ENCODE results near the gene PLAAT5.

PLAAT5 gene

DNA sequence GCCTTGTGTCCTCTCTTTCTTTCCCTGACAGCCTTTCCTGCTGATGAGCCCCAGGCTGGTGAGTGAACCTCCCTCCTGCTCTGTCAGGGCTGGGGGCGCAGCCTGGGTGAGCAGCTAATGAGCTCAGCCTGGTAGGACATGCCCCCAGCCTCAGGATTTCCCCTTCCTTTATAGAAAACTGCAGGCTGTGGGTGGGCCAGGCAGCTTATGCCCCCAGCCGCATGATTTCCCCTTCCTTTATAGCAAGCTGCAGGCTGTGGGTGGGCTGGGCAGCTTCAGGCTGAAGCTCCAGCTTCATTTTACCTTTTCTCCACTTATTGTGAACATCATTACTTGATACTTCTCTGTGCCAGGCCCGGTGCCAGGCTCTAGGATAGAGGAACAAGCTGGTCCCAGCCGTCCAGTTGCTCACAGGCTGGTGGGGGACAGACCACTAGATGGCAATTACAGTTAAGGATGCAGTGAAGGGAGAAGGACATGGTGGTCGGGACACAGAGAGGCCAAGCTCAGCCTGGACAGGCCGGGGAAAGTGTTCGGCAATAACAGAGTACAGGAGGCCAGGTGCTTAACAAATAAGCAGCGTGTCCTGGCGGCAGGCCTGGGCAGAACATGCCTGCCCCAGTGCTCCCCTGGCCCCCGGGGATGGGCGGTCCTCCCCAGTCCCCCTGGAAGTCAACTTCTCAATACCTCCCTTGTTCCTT, 20.2 kb upstream of the PLAAT5 start:
- no peak for DNase-seq

DNA sequence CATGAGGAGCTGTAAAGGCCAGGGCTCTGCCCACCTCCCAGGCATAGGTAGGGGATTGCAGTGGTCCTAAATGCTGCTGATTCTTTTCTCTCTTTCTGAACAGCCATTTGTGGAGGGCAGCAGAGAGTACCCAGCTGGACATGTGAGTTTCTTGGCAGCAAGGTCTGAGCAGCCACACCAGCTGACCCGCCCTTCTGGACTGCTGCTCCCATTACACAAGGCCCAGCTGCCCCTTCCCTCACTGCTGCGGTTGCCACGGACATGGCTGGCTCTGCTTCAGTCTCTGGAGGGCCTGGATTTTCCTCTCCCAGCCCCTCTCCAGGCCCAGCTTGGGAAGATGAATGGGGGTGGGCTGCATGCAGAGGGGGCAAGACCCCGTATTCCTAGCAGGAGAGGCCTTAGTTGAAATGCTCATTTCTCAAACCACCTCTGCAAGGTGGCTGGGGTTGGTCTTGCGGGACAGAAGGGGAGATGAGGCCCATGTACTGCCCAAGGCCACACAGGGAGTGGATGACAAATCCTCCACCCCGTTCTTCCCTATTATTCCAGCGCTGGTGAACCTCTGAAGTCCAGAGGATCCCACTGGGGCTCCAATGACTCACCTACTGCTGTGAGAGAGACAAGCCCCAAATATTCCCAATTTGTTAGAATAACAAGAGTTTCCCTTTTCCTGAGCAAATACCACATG, 19.5 kb upstream of the PLAAT5 start:
- no peak for DNase-seq

DNA sequence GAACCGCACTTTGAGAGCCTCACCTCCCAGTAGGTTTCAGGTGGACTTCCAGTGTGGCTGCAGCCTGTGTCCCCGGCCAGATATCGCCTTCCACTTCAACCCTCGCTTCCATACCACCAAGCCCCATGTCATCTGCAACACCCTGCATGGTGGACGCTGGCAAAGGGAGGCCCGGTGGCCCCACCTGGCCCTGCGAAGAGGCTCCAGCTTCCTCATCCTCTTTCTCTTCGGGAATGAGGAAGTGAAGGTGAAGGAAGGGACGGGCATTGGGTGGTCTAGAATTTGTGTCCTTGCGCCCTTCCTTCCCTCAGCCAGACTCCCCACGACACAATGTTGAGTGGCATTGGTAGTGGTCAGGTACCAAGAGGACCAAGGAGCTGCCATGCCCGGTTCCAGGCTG, 17.8 kb upstream of the PLAAT5 start:
- DNase-seq: no peak

DNA sequence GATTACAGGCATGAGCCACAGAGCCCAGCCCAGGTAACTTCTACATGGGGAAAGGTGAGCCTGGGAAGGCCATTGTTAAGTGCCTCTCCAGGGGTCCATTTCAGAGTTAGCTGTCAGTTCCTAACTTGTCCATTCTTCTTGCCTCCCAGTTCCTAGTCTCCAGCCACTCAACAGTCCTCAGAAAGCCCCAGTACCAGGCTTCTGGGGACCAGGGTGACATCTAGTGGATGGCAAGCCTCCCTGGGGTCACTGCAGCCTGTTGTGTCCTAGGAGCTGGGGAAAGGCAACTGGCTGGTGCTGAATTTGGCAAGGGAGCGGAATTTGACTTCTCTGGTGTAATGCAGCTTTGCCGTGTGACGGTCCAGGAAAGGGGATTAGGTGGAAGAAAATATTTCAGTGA, 17.0 kb upstream of the PLAAT5 start:
- no peak for DNase-seq

DNA sequence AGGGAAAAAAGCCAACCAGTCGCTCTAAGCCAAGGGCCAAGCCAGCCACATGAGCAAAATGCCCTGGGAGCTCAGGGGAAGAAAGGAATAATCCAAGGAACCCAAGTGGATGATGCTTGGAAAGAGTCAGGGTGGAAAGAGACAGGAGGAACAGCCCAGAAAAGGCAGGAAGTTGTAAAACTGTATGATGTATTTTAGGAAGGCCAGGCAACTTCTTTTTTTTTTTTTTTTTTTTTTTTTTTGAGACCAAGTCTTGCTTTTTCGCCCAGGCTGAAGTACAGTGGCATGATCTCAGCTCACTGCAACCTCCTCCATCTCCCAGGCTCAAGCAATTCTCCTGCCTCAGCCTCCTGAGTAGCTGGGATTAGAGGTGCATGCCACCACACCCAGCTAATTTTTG, 16.5 kb upstream of the PLAAT5 start:
- DNase-seq: no peak

DNA sequence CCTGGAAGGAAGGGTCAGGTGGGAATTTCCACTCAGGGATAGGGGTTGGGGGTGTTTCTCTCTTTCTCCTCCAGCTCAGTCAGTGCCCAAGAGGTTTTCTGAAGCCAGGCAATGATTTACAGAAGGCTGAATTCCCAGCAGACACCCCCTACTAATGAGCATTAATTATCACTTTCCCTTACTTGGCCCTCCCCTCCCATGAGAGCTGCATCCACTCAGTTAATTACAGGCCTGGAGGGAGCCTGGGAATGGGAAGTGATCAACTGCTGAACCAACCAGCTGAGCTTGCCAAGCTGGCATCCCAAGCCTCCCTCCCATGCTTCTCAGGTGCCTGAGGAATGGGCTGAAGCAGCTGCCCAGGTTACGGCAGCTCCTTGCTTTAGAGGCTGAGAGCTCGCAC, 15.9 kb upstream of the PLAAT5 start:
- DNase-seq: no peak

DNA sequence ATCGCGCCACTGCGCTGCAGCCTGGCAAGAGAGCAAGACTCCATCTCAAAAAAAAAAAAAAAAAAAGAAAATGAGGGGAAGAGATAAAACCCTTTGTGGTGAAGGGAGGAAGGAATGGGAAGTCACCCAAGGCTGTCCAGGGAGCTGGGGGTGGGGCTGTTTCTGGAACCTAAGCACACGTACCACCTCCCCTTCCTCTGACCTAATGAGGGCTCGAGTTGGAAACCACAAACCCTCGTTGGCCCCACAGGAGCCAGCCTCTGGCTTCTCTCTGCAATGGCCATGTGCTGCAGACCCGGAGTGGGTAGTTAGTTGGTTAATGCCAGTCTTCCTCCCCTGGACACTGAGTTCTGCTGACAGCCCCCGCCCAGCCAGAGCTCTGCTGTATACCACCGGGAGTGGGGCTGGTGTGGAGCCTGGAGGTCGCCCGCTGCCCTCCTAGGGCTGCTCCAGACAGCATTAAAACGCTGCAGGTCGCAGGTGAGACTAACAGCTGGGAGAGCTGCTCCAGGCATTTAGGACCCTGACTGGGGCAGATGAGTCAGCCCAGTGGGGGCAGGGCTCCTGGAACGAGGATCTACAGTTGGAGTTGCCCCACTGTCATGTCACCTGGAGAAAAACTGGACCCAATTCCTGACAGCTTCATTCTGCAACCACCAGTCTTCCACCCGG, 15.0 kb upstream of the PLAAT5 start, which contains the start of gene LGALS12:
LGALS12 (plus strand) TSS at position 228 of the 672 bp plus-strand sequence; CDS start at position 603, 375 bp downstream.
- DNase-seq: no peak

DNA sequence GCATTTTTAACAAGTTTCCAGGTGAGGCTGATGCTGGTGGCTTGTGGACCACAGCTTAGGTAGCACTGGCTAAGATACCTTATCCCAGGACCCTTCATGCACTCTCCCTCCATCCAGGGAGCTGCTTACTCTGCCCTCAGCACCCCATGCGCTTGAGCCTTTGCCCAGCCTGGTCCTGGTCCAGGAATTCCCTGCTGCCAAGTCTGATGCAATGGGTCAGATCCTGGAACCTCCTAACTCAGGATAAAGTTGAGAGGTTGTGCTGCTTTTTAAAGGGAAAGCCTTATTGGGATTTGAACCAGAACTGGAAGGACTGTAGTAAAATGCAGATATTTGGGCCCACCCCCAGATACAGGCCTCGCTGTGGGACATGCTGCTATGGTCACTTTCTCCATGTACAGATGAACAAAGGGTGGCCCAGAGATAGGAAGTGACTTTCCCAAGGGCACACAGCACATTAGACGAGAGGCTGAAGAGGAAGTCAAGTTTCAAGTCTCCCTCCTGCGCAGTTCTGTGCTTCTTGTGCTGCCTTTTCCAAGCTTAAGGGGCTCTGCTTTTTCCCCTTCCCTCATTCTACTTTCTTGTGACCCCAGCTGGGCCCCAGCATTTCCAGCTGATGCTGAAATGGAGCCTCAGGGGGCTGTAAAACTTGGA, 14.1 kb upstream of the PLAAT5 start:
- DNase-seq: no peak

DNA sequence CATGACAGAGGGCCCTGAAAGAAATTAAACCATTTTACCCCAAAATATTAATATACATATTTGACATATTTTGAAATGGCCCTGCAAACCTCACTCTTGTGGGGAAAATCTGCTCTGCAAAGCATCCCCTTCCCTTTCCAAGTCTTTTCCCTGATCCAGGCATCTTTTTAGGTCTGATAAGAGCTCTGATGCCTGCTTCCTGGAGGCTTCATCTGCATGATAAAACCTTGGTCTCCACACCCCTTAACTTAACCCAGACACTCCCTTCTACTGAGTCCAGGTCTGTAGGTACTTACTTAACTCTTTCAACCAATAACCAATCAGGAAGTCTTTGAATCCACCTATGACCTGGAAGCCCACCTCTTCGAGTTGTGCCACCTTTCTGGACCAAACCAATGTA, 13.1 kb upstream of the PLAAT5 start:
- no peak for DNase-seq

DNA sequence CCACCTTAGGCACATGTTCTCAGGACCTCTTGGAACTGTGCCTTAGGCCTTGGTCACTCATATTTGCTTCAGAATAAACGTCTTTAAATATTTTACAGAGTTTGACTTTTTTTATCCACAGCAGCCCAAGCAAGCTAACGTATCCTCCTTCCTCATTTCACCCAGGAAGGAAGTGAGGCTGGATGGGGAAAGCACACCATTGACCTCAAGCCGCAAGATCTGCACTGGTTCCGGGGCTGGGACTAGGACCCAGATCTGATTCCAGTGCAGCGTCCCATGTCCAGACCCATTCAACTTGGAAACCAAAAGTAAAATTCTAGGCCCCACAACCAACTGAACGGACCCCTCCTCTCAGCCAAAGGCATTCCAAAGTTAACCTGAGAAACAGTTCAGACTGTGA, 12.5 kb upstream of the PLAAT5 start:
- DNase-seq: no peak

DNA sequence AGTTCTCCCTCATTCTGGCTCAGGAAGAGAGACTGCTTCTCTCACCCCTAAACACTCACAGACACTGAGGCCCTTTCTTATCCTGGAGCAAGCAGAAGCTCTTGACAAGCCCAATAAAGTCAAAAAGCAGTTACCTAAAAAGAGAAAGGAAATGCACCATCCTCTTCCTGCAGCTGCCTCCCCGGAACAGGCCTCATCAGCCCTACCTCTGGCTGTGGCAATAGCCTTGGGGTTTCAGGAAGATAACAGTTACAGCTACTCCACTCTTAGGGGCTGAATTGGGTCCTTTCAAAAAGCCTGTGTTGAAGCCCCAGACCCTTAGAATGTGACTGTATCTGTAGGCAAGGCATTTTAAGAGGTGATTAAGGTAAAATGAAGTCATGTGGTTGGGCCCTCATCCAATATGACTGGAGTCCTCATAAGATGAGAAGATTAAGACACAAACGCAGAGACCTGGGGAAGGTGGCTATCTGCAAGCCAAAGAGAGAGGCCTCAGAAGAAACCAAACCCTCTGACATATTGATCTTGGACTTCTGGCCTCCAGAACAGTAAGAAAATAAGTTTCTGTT, 11.4 kb upstream of the PLAAT5 start:
- no peak for DNase-seq

DNA sequence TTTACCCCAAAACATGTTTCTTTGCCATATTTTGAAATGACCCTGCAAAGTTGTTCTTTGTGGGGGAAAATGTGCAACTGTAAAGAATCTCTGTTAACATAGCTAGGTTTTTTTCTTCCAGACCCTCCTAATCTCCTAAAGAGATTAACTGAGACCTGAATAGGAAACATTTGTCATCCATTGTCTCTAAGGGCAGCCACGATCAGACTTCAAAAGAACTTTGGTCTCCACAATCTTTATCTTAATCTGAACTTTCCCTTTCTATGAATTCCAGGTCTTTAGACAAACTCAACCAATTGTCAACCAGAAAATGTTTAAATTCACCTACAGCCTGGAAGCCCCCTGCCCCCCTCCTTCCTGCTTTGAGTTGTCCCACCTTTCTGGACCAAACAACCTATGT, 10.3 kb upstream of the PLAAT5 start:
- no peak for DNase-seq

DNA sequence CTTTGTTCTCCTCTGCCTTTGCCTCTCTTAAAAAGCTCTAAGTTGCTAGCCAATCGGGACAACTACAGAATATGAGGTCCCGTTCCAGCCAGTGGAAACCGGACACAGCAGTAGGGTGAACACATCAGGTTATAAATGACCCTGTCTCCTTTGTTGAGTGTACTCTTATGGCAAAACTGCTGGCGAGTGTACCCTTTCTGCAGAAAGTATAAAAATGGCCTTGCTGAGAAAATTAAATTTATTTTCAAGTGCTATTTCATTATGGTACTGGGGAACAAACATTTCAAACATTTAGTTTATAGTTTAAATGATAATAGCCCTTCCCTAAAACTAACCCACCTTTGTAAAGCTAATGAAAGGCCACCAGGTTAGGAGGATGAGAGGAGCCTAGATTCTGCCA, 8.9 kb upstream of the PLAAT5 start:
- DNase-seq: no peak

DNA sequence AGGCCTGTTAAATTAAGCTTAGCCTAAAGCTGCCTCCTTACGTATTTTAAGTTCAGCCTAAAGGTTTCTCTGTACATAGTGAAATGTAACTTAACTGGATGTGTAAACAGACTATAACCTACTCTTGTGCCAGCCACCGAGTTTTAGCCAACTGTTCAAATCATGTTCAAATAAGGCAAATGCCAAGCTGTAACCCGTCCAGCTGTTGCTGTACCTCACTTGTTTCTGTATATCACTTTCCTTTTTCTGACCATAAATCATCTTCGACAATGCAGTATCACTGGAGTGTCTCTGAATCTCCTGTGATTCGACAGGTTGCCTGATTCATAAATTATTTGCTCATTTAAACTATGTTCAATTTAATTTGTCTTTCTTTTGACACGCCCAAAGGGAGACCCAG, 4.0 kb upstream of the PLAAT5 start:
- no peak for DNase-seq

DNA sequence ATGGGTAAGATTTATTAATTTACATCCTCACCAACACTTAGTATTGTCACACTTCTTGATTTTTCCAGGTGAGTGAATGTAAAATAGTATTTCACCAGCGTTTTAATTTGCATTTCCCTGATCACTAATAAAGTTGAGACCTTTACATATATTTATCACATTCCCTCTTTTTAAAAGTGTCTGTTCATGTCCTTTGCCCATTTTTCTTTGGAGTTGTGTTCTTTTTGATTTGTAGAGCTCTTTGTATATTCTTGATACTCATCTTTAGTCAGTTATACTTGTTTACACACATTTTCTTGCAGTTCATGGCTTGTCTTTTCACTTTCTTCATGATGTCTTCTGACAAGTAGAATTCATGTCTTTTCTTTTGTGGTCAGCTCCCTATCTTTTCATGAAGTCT, 2.2 kb upstream of the PLAAT5 start:
- no peak for DNase-seq

DNA sequence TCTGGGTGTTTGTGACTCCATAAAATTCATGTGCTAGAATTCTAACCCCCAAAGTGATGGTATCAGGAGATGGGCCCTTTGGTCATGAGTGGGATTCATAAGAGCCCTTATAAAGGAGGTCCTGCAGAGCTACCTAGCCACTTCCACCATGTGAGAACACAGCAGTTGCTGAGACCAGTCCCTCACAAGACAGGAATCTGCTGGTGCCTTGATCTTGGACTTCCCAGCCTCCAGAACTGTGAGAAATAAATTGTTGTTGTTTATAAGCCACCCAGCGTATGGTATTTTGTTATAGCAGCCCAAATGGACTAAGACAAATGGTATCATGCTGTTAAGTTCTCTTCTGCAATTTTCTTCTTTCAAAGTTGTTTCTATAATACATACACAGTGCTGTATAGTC, 1.5 kb upstream of the PLAAT5 start:
- DNase-seq: no peak

DNA sequence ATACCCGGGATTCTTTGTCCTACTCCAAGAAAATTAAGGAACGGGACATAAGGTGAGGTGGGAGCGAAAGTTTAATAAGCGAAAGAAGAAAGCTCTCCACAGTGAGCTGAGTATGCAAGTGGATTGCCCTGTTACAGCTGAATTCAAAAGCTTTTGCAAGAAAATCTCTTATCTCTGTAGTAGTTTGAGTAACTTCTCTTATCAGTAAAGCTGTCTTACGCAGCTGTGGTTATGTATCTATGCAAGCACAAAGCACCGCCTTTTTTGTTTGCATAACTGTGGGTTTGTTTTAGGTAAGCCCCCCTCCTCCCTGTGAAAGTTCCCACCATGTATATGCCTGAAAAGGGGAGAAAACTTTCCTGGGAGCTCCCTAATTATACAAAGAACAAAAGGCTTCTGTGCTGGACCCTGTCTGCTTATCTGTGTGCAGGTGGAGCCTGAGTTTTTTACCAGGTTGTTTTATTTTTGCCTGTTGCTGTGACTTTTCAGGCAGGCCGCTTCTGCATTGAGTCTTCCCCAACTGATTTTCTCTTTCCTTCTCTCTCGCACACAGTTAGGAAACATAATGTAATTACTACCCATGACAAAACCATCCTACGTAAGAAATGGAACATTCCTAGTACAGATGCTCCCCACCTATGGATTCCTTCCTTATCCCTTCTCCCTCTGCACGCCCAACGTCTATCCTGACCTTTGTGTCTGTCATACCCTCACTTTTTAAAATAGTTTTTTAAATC, 837 bp upstream of the PLAAT5 start:
- DNase-seq: no peak

DNA sequence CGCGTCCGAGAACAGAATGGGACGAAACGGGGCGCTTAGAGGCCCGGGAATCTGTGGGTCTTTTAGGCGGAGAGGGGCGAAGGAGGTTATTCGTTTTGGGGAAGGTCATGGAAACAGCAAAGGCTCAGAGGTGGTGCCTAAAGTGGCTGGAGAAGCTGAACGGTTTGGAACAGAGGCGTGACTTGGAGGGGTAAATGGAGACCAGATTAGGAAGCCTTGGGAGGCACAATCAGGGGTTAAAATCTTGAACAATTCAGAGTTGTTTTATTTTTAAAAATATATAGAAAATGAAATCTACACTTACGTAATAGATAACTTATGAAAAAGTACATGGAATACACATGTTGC, 247 bp upstream of the PLAAT5 start:
- DNase-seq: no peak

DNA sequence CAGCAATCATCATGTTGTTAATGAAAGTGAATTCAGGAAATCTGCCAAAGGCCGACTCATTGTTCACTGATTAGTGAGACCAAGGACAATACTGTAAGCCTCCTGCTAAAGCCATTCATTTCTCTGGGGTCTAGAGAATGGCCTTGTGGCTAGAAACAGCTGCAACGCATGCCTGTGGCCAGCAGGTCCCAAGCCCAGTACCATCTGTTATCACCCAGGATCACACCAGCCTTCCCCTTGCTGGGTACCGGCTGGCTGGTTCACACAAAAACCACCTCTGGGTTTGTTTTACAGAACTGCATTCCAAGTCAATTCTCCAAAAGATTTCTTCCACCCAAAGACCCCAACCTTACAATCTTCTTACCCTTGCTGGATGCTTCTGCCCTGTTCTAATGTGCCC, 1.1 kb downstream of the PLAAT5 start:
- DNase-seq: no peak

DNA sequence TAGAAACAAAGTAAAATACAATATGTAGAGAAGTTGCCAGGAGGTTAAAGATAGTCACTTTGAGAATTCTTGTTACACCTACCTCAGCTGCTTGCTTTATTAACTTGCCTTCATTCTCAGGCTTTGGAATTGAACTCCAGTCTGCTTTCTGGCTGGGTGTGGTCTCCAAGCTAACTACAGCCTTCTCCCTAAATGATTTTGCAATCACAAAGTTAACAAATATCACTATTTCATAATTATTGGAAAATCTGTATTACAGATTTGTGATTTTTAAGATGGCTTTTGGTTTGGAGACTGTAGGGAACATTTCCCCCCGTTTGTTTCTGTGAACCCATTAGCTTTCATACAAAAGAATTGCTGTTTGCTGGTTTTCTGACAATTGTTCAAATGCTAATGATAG, 2.2 kb downstream of the PLAAT5 start:
- DNase-seq: no peak

DNA sequence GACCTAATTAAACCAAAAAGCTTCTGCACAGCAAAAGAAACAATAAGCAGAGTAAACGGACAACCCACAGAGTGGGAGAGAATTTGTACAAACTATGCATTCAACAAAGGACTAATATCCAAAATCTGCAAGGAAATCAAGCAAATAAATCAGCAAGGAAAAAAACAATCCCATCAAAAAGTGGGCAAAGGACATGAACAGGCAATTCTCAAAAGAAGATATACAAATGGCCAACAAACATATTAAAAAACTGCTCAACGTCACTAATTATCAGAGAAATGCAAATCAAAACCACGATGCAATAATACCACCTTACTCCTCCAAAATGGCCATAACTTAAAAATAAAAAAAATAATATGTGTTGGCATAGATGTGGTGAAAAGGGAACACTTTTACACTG, 5.2 kb downstream of the PLAAT5 start:
- no peak for DNase-seq

DNA sequence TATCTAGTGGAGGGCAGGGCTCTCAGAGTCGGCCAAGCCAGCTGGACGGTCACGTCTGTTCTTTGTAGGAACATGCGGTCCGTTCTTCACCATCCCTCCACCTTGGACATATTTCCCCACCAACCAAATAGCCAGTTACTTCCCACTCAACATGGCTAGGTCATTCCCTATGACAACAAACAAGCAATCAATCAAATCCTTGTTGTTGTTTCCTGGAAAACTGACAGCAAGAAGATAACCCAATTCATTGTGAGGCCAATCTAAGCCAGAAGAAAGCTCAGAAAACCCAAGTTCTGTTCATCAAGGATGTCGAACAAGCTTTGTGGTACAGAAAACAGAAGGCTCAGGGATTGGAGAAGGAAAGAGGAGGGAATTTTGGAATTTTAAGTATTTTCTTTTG, 10.9 kb downstream of the PLAAT5 start:
- no peak for DNase-seq

DNA sequence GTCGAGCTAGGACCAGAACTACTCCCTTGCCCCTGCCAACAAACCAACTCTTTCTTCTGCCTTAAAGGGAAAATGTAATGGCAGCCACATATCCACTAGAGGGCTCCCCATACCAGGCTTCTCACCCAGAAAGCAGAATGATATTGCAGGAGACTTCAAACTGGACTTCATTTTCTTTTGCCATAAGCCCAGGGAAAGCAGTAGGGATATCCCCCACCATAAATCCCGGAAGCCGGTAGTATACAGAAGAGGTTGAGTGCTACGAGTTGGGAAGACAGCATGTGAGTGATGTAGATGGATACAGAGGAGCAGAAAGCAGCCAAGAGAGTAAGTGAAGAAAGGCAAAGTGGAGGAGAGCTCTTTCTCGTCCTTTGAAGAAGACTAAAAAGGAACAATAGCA, 12.1 kb downstream of the PLAAT5 start:
- DNase-seq: no peak

Data from cortex of kidney (tissue), 1 donor.